NOMO-1 treated with DMSO at 0.1 percent for 48 hours (cell line): ENCODE results near the gene SOCS6.
"Not testable (repeated sequence)": the region's sequence is repeated elsewhere in the genome, so short reads cannot be mapped to it uniquely, and the experiment has no call there.

Source experiments
- DNase-seq: peaks from one replicate; lab custom pipeline; 2025; ENCODE audit not compliant: unreplicated experiment; lab: John Stamatoyannopoulos, UW

SOCS6 gene

GRCh38 chr18:70288851-70289328, at the start of gene SOCS6:
Gene SOCS6 (plus strand): TSS chr18:70289045. CDS start chr18:70324669, 35,624 bp downstream.
- DNase-seq: peak; percentile 49

GRCh38 chr18:70243131-70243929, 45.5 kb upstream of the SOCS6 start:
- DNase-seq: no peak

GRCh38 chr18:70246061-70246466, 42.8 kb upstream of the SOCS6 start:
- DNase-seq: no peak

GRCh38 chr18:70249118-70249517, 39.7 kb upstream of the SOCS6 start:
- no peak for DNase-seq

- DNase-seq: not testable (repeated sequence)
Observed at GRCh38 chr18:70249861-70250260, 39.0 kb upstream of the SOCS6 start.

- DNase-seq: no peak
Observed at GRCh38 chr18:70250781-70251180, 38.1 kb upstream of the SOCS6 start.

- DNase-seq: no peak
Observed at GRCh38 chr18:70256184-70256583, 32.7 kb upstream of the SOCS6 start.

GRCh38 chr18:70256994-70257393, 31.9 kb upstream of the SOCS6 start:
- no peak for DNase-seq

- no peak for DNase-seq
Observed at GRCh38 chr18:70258243-70258642, 30.6 kb upstream of the SOCS6 start.

- no peak for DNase-seq
Observed at GRCh38 chr18:70260683-70261082, 28.2 kb upstream of the SOCS6 start.

GRCh38 chr18:70261141-70261788, 27.6 kb upstream of the SOCS6 start:
- DNase-seq: no peak

GRCh38 chr18:70263336-70263735, 25.5 kb upstream of the SOCS6 start:
- DNase-seq: no peak

GRCh38 chr18:70271742-70272141, 17.1 kb upstream of the SOCS6 start:
- DNase-seq: no peak

- DNase-seq: no peak
Observed at GRCh38 chr18:70273021-70273420, 15.8 kb upstream of the SOCS6 start.

- DNase-seq: no peak
Observed at GRCh38 chr18:70276416-70277191, 12.2 kb upstream of the SOCS6 start.

- no peak for DNase-seq
Observed at GRCh38 chr18:70279470-70279869, 9.4 kb upstream of the SOCS6 start.

- DNase-seq: no peak
Observed at GRCh38 chr18:70280007-70280925, 8.6 kb upstream of the SOCS6 start.

- DNase-seq: peak; percentile 87
Observed at GRCh38 chr18:70284976-70285620, 3.7 kb upstream of the SOCS6 start.

GRCh38 chr18:70287731-70288130, 1.1 kb upstream of the SOCS6 start:
- no peak for DNase-seq
